GM23248 (cell line): ENCODE results near the gene CLEC16A. TPM values are rescaled to one million over a fixed set of nuclear protein-coding genes. Genes with fewer than 3 reads are reported as not detected.

Experiments
- DNase-seq: peaks from one replicate; pipeline ENCODE4 v3.0.0-alpha.2; 2015
- H2AFZ ChIP-seq: fragments of 200-600 bp; sonication (generic); 2 replicates; pipeline ENCODE4 v1.6.1; 2016; ENCODE audit warnings: antibody characterized with exemption
- H3F3A ChIP-seq: fragments of 200-600 bp; sonication (generic); 2 replicates; pipeline ENCODE4 v1.6.1; 2016; ENCODE audit warnings: mild to moderate bottlenecking, antibody characterized with exemption, mixed run types; ENCODE audit not compliant: insufficient read depth
- H3K27ac ChIP-seq: fragments of 200-600 bp; sonication (generic); 2 replicates; pipeline ENCODE4 v1.5.1; 2016; ENCODE audit warnings: mild to moderate bottlenecking
- H3K27me3 ChIP-seq: fragments of 200-600 bp; sonication (generic); replicated peaks from 2 replicates; pipeline ENCODE4 v1.6.1; 2016; ENCODE audit warnings: mild to moderate bottlenecking; ENCODE audit not compliant: insufficient read depth
- H3K36me3 ChIP-seq: fragments of 200-600 bp; sonication (generic); 2 replicates; pipeline ENCODE4 v1.6.1; 2016; ENCODE audit warnings: low read depth, mild to moderate bottlenecking
- H3K4me1 ChIP-seq: fragments of 200-600 bp; sonication (generic); 2 replicates; pipeline ENCODE4 v1.6.1; 2016; ENCODE audit warnings: mild to moderate bottlenecking; ENCODE audit not compliant: insufficient read depth
- H3K4me2 ChIP-seq: fragments of 200-600 bp; sonication (generic); one replicate; pipeline ENCODE4 v1.6.1; 2016; ENCODE audit warnings: mild to moderate bottlenecking; ENCODE audit not compliant: unreplicated experiment
- H3K4me3 ChIP-seq: fragments of 200-600 bp; sonication (generic); 2 replicates; pipeline ENCODE4 v1.5.1; 2016; ENCODE audit warnings: mild to moderate bottlenecking
- H3K79me2 ChIP-seq: fragments of 200-600 bp; sonication (generic); 2 replicates; pipeline ENCODE4 v1.6.1; 2016; ENCODE audit warnings: mild to moderate bottlenecking; ENCODE audit not compliant: insufficient read depth
- H3K9ac ChIP-seq: fragments of 200-600 bp; sonication (generic); 2 replicates; pipeline ENCODE4 v1.6.1; 2016; ENCODE audit warnings: mild to moderate bottlenecking
- H3K9me2 ChIP-seq: fragments of 200-600 bp; sonication (generic); 2 replicates; pipeline ENCODE4 v1.6.1; 2016; ENCODE audit warnings: mixed run types, mild to moderate bottlenecking, moderate library complexity; ENCODE audit not compliant: insufficient read depth
- H3K9me3 ChIP-seq: fragments of 200-600 bp; sonication (generic); one replicate; pipeline ENCODE4 v1.6.1; 2017; ENCODE audit warnings: low read depth
- H4K20me1 ChIP-seq: fragments of 200-600 bp; sonication (generic); 2 replicates; pipeline ENCODE4 v1.6.0; 2016; ENCODE audit not compliant: insufficient read depth
- EZH2 ChIP-seq: fragments of 200-600 bp; sonication (generic); IDR thresholded peaks from 2 replicates; pipeline ENCODE4 v1.6.1; 2018; ENCODE audit warnings: antibody characterized with exemption, mild to moderate bottlenecking; ENCODE audit not compliant: insufficient read depth, poor library complexity, severe bottlenecking
- EZH2phosphoT487 ChIP-seq: fragments of 200-600 bp; sonication (generic); IDR thresholded peaks from 2 replicates; pipeline ENCODE4 v1.6.1; 2018; ENCODE audit warnings: antibody characterized with exemption, moderate library complexity, mild to moderate bottlenecking, low read depth; ENCODE audit not compliant: insufficient read depth
- whole genome bisulfite sequencing, 2 experiments: methylation state at CpG; one replicate each; pipeline ENCODE4 v1.1.6; 2015 to 2017; ENCODE audit warnings: low lambda C conversion rate in 2 of 2, low coverage in 1 of 2; ENCODE audit errors: missing lambda C conversion rate in 2 of 2; 5-methylcytosine and 5-hydroxymethylcytosine counted together
- in situ Hi-C: fragments of 300-500 bp; cut with MboI; formaldehyde crosslinking; loops from 2 replicates; pipeline ENCODE4 v1.15.0; 2020
- polyA plus RNA-seq: library from polyadenylated mRNA; unstranded; fragments of >200 nt; fragmentation: Nextera tagmentation; extraction: Ambion mirVana; gene quantifications from 2 replicates; pipeline ENCODE4 v1.2.1, GENCODE V29; 2016
- total RNA-seq: library from RNA; depleted of rRNA; stranded (reverse); fragments of >200 nt; shearing (Covaris generic); gene quantifications from 2 replicates; pipeline ENCODE4 v1.2.3, GENCODE V29; 2014

The CLEC16A gene
- total and polyA plus RNA-seq, 2 experiments from 2014 or later = 13.2 to 21.4 TPM

DNA sequence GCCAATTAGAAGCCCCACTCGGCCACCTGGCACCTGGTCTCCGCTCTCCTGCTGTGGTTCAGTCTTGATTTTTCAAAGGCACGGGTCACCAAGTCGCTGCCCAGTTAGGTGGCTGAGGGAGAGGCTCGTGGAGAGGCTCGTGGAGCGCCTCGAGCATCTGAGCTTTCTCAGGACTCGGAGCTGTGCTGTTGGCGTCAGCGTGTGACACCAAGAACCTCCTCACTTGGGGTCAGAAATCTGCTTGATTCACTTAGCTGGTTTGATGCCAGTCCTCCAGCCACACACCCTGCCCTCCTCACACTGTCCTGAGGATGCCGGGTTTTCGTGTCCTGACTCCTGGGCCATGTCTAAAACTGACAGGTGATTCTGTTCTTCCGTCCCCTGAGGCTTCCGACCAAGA lies 229.1 kb downstream of the CLEC16A start:
- in situ Hi-C loops = no loop called here
- no peaks in the 10 kb centered on the region for H3K4me1 ChIP-seq
- H4K20me1 ChIP-seq = no peaks in the 10 kb centered on the region
- H3K9me2 ChIP-seq = no peaks in the 10 kb centered on the region
- no peaks in the 10 kb centered on the region for H3K9me3 ChIP-seq
- 98% methylated on average over 15 of the region's 15 CpGs for WGBS, 2 experiments
- no peaks in the 10 kb centered on the region for H3K27me3 ChIP-seq
- no peak for TF ChIP-seq EZH2
- TF ChIP-seq EZH2phosphoT487 = no peak
- H3K79me2 ChIP-seq = no peaks in the 10 kb centered on the region
- H3K36me3 ChIP-seq = no peaks in the 10 kb centered on the region
- H3F3A ChIP-seq = no peaks in the 10 kb centered on the region
- H2AFZ ChIP-seq = no peak overlapping the region
- no peak for DNase-seq
- no peak overlapping the region for H3K4me2 ChIP-seq
- no peak overlapping the region for H3K9ac ChIP-seq
- no peak overlapping the region for H3K4me3 ChIP-seq
- no peak overlapping the region for H3K27ac ChIP-seq

DNA sequence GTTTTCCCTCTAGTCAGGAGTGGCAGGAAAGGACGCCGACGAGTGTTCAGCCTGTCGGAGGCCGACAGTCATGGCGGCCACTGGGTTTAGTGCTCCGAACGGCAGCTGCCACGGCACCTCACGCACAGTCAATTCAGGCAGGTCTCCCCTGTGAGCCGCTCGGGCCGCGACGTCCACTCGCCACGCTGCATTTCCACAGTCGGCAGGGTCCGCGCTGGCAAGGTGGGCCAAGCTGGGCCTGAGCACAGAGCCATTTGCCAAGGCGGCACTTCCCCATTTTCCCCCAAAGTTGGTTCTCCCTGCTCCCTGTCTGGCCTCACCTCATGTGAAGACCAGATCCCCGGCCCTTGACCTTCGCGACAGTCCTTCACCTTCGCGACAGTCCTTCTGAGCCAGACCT lies 229.8 kb downstream of the CLEC16A start:
- Histone ChIP-seq H3K4me3 (no peak overlapping the region), H3K36me3 (no peaks in the 10 kb centered on the region), H3K4me1 (no peaks in the 10 kb centered on the region), H3K79me2 (no peaks in the 10 kb centered on the region), H3F3A (no peaks in the 10 kb centered on the region), H3K9me3 (no peaks in the 10 kb centered on the region), H3K9me2 (no peaks in the 10 kb centered on the region), H2AFZ (no peak overlapping the region), H3K27me3 (no peaks in the 10 kb centered on the region), H4K20me1 (no peaks in the 10 kb centered on the region), H3K4me2 (no peak overlapping the region), H3K27ac (no peak overlapping the region), H3K9ac (no peak overlapping the region)
- no peak for TF ChIP-seq EZH2phosphoT487
- no peak for TF ChIP-seq EZH2
- in situ Hi-C loops = no loop called here
- no peak for DNase-seq
- WGBS, 2 experiments = 97 to 100% methylated on average over 20 to 26 of the region's 26 CpGs

DNA sequence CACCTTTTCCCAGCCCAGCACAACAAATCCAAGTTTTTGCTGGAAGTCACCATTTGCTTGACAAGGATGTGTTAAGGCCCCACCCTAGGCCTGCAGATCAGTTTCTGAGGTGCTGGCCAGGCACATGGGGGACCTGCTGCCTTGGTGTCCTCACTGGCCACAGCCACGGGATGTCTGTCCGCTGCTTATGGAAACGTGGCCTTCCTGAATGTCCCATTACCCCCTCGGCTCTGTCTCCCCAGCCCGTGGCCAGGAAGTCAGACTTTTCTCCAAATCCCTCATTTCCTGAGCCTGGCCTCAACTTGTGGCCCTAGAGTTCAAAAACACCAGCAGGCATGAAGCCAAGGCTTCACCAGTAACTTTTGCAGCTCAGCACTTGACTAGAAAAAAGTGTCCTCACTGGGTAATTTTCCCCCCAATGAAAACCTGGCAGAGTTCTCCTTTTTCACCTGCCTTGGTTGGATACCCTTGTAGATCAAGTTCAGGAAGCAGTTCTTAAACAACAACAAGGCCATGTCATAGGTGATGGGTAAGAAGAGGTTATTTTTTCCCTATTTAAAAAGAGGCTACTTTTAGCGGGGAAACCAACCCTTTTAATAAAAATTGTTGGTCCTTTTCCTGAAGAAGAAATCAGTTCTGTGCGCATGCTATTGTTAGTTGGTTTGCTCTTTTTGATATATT lies 230.9 kb downstream of the CLEC16A start:
- H3K36me3 ChIP-seq = no peaks in the 10 kb centered on the region
- WGBS, 2 experiments = 97% methylated on average over 7 of the region's 7 CpGs
- no peaks in the 10 kb centered on the region for H3K9me3 ChIP-seq
- no peaks in the 10 kb centered on the region for H3K27me3 ChIP-seq
- H3K9ac ChIP-seq = no peak overlapping the region
- H3K9me2 ChIP-seq = no peaks in the 10 kb centered on the region
- no peak overlapping the region for H2AFZ ChIP-seq
- no peaks in the 10 kb centered on the region for H3F3A ChIP-seq
- no peaks in the 10 kb centered on the region for H3K4me1 ChIP-seq
- DNase-seq = no peak
- in situ Hi-C loops = no loop called here
- no peaks in the 10 kb centered on the region for H4K20me1 ChIP-seq
- no peak overlapping the region for H3K4me3 ChIP-seq
- TF ChIP-seq EZH2phosphoT487 = no peak
- no peak for TF ChIP-seq EZH2
- H3K4me2 ChIP-seq = no peak overlapping the region
- H3K27ac ChIP-seq = no peak overlapping the region
- no peaks in the 10 kb centered on the region for H3K79me2 ChIP-seq

DNA sequence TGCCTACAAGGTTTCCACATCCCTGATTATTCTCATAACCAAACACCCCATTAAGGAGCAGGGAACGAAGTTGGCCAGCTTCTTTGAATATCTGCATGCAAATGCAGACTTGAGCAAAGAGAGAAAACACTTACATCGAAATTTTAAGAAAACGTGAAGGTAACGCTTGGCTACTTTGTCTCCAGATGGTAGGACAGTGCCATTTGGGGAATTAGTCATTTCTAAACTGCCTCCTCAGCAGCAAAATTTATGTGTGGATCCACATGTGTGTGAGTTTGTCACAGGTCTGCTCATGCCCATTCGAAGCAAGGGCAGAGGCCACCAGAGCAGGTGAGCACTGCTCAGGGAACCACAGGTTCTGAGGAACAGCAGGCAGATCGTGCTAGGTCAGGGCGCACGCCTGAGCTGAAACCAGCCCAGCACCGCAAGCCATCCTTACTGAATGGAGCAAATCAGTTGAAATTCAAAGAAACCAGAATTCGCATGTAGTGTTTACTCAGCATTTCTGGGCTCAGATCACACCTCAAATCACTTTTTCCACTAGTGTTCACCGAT lies 231.5 kb downstream of the CLEC16A start:
- H3F3A ChIP-seq = no peaks in the 10 kb centered on the region
- WGBS, 2 experiments = 94 to 95% methylated on average over 11 of the region's 11 CpGs
- in situ Hi-C loops = no loop called here
- no peak overlapping the region for H3K4me2 ChIP-seq
- no peaks in the 10 kb centered on the region for H3K9me2 ChIP-seq
- no peak overlapping the region for H3K9ac ChIP-seq
- H3K4me3 ChIP-seq = no peak overlapping the region
- H4K20me1 ChIP-seq = no peaks in the 10 kb centered on the region
- no peaks in the 10 kb centered on the region for H3K4me1 ChIP-seq
- DNase-seq = no peak
- no peaks in the 10 kb centered on the region for H3K79me2 ChIP-seq
- no peaks in the 10 kb centered on the region for H3K27me3 ChIP-seq
- TF ChIP-seq EZH2 (no peak), EZH2phosphoT487 (no peak)
- no peak overlapping the region for H2AFZ ChIP-seq
- no peaks in the 10 kb centered on the region for H3K9me3 ChIP-seq
- no peaks in the 10 kb centered on the region for H3K36me3 ChIP-seq
- H3K27ac ChIP-seq = no peak overlapping the region
